GM12874 (cell line): Measurements from ENCODE around the gene KTN1.

Experiments used
- TF ChIP-seq, protein P1 (sequence below): IDR thresholded peaks from 2 replicates; pipeline ENCODE4 v1.5.1; 2011; ENCODE audit warnings: low read depth, mild to moderate bottlenecking, control low read depth, low read length, moderate library complexity; ENCODE audit not compliant: insufficient read depth

Gene KTN1

GRCh38 chr14:55588259-55588699, 8.3 kb downstream of the KTN1 start:
- TF ChIP-seq, protein P1, sequence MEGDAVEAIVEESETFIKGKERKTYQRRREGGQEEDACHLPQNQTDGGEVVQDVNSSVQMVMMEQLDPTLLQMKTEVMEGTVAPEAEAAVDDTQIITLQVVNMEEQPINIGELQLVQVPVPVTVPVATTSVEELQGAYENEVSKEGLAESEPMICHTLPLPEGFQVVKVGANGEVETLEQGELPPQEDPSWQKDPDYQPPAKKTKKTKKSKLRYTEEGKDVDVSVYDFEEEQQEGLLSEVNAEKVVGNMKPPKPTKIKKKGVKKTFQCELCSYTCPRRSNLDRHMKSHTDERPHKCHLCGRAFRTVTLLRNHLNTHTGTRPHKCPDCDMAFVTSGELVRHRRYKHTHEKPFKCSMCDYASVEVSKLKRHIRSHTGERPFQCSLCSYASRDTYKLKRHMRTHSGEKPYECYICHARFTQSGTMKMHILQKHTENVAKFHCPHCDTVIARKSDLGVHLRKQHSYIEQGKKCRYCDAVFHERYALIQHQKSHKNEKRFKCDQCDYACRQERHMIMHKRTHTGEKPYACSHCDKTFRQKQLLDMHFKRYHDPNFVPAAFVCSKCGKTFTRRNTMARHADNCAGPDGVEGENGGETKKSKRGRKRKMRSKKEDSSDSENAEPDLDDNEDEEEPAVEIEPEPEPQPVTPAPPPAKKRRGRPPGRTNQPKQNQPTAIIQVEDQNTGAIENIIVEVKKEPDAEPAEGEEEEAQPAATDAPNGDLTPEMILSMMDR: no peak

GRCh38 chr14:55589171-55589570, 9.2 kb downstream of the KTN1 start:
- TF ChIP-seq, protein P1: no peak

DNA sequence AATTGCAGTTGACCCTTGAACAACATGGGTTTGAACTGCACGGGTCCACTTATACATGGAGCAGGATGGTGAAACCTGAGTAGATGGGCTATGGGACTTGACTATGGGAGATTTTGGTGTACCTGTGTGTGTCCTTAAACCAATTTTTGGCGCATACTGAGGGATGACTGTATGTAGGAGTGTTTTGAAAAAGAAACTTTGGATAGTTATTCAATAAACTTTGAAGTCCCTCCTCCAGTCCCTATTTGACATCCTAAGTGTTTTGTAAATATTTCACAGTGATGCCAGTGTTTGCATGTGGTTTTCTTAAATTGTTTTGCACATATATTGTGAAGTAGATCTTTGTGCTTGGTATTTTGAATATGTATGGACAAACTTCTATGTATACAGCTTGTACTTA, 12.4 kb downstream of the KTN1 start:
- TF ChIP-seq, protein P1: no peak

DNA sequence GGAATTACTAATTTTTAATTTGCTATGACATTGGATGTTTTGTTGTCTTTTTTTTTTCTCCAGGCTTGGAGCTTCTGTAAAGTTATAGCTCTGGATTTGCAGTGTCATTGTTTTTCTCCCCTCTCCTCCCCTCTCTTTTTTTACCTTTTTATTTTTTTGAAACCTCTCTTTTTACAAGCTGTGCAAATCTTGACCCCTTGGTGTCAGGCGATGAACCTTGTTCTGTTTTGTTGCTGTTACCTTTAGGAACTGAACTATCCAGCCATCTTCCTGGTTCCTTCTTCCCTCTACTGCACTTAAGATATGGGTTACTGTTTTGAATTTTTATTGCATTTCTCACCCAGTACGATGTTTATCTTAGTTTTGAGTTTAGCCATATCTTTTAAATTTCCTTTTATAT, 13.7 kb downstream of the KTN1 start:
- TF ChIP-seq, protein P1: no peak

- TF ChIP-seq, protein P1: no peak
These were observed 19.4 kb downstream of the KTN1 start for GRCh38 chr14:55599250-55599879.

- TF ChIP-seq, protein P1: no peak
These were observed 21.0 kb downstream of the KTN1 start for GRCh38 chr14:55600784-55601561.

GRCh38 chr14:55603401-55603953, 23.5 kb downstream of the KTN1 start:
- TF ChIP-seq, protein P1: no peak
